Measurements from ENCODE around the gene BLTP3B.

GRCh38 chr12:100141666-100141997 lies 1.0 kb downstream of the BLTP3B start:
- no peak for TF ChIP-seq EZH2 (IDR thresholded peaks at IDR 0.05; ENCODE audit: low read length)
- TF ChIP-seq CTCF (optimal IDR thresholded peaks at IDR 0.05 in 1 of 3, IDR thresholded peaks at IDR 0.05 in 1 of 3, conservative IDR thresholded peaks at IDR 0.05 in 1 of 3; ENCODE audit: extremely low read depth in 1 of 3, insufficient read depth in 2 of 3, low read length in 3 of 3), result no peak

Measured in keratinocyte (primary cell).